ENCODE results near the gene TDRD12.
"Not testable (repeated sequence)": the region's sequence is repeated elsewhere in the genome, so short reads cannot be mapped to it uniquely, and the experiment has no call there.

The TDRD12 gene

GRCh38 chr19:32867436-32867835, 147.9 kb downstream of the TDRD12 start:
- not testable (repeated sequence) for DNase-seq (ENCODE audit: low read depth)

GRCh38 chr19:32868206-32868950, 148.8 kb downstream of the TDRD12 start:
- no peak for DNase-seq (ENCODE audit: low read depth)

- no peak for DNase-seq (ENCODE audit: low read depth)
These were observed 149.9 kb downstream of the TDRD12 start, which contains the start of gene SLC7A9 for GRCh38 chr19:32869369-32869965. SLC7A9 (minus strand) TSS chr19:32869767; CDS start chr19:32868534, 1,233 bp downstream.

- DNase-seq (ENCODE audit: low read depth) = no peak
These were observed 150.5 kb downstream of the TDRD12 start for GRCh38 chr19:32869966-32870573.

GRCh38 chr19:32870981-32871451, 151.4 kb downstream of the TDRD12 start:
- DNase-seq (ENCODE audit: low read depth) = no peak

- DNase-seq (ENCODE audit: low read depth) = no peak
These were observed 152.8 kb downstream of the TDRD12 start for GRCh38 chr19:32872391-32872790.

GRCh38 chr19:32873247-32873959, 153.8 kb downstream of the TDRD12 start:
- no peak for DNase-seq (ENCODE audit: low read depth)

- DNase-seq (ENCODE audit: low read depth) = no peak
These were observed 155.0 kb downstream of the TDRD12 start for GRCh38 chr19:32874605-32875004.

GRCh38 chr19:32875428-32875827, 155.9 kb downstream of the TDRD12 start:
- no peak for DNase-seq (ENCODE audit: low read depth)

- DNase-seq (ENCODE audit: low read depth) = no peak
These were observed 156.8 kb downstream of the TDRD12 start for GRCh38 chr19:32876236-32876918.

- peak; percentile 76 for DNase-seq (ENCODE audit: low read depth)
These were observed 157.3 kb downstream of the TDRD12 start for GRCh38 chr19:32876919-32877285.
